Stomach (tissue), 4 donors: Measurements from ENCODE around the gene TFF3.

ENCODE experiments used
- CTCF ChIP-seq, 7 experiments: fragments of 450-650 bp in 4 of 7; fragments of 200-600 bp in 3 of 7; sonication (generic) in 3 of 7; IDR thresholded peaks; one replicate each; pipeline ENCODE4 v1.5.1; 2016 to 2019; ENCODE audit warnings: antibody characterized with exemption in 7 of 7, control low read depth in 2 of 7, mild to moderate bottlenecking in 1 of 7
- POLR2AphosphoS5 ChIP-seq, 3 donors: sonication (generic); formaldehyde crosslinking; IDR thresholded peaks; one replicate each; pipeline ENCODE4 v1.6.1; 2016; ENCODE audit warnings: antibody characterized with exemption in 3 of 3

- TF ChIP-seq POLR2AphosphoS5 (IDR thresholded peaks at IDR 0.05) (no peak), CTCF (IDR thresholded peaks at IDR 0.05) (no peak)
These were observed 42.9 kb downstream of the TFF3 start for GRCh38 chr21:42272109-42272962.
